ENCODE measurements around the gene GMCL2. TPM values are rescaled to one million over a fixed set of nuclear protein-coding genes. Genes with fewer than 3 reads are reported as not detected.
A peak's percentile ranks its signal among the peaks of the same experiment; 100 is the strongest.

GMCL2 gene
- total and polyA plus RNA-seq, 4 donors, result not detected

- no peak for TF ChIP-seq CTCF (IDR thresholded peaks at IDR 0.05; ENCODE audit: control extremely low read depth, extremely low read depth)
- ATAC-seq (ENCODE audit: insufficient read depth, low FRiP score), result no peak
- Histone ChIP-seq H3K27me3 (ENCODE audit: control insufficient read depth in 3 of 3, insufficient read depth in 3 of 3, low read length in 2 of 3) (no peaks in the 10 kb centered on the region), H3K4me1 (ENCODE audit: control insufficient read depth in 5 of 5, insufficient read depth in 5 of 5, low read length in 5 of 5) (no peaks in the 10 kb centered on the region), H3K4me3 (no peak overlapping the region), H3K27ac (ENCODE audit: low read depth in 1 of 2, low read length in 1 of 2) (no peak overlapping the region), H3K9me3 (ENCODE audit: control insufficient read depth in 4 of 4, insufficient read depth in 3 of 4, low read length in 3 of 4) (peaks cover 0 to 2% (median 0%) of the 10 kb centered on the region in 4 donors), H3K36me3 (ENCODE audit: control insufficient read depth in 4 of 4, insufficient read depth in 4 of 4, low read length in 4 of 4) (no peaks in the 10 kb centered on the region), H3K9ac (ENCODE audit: insufficient read depth in 1 of 2, low read length in 2 of 2) (no peak overlapping the region)
- 81 to 88% methylated on average over 8 of the region's 8 CpGs for WGBS, 2 donors
- no peak for DNase-seq
These were observed 9.6 kb downstream of the GMCL2 start for GRCh38 chr5:178177569-178177968.

GRCh38 chr5:178176791-178177190 is 10.4 kb downstream of the GMCL2 start:
- Histone ChIP-seq H3K4me1 (ENCODE audit: control insufficient read depth in 5 of 5, insufficient read depth in 5 of 5, low read length in 5 of 5) (no peaks in the 10 kb centered on the region), H3K27ac (ENCODE audit: low read depth in 1 of 2, low read length in 1 of 2) (no peak overlapping the region), H3K9ac (ENCODE audit: insufficient read depth in 1 of 2, low read length in 2 of 2) (no peak overlapping the region), H3K36me3 (ENCODE audit: control insufficient read depth in 4 of 4, insufficient read depth in 4 of 4, low read length in 4 of 4) (no peaks in the 10 kb centered on the region), H3K9me3 (ENCODE audit: control insufficient read depth in 4 of 4, insufficient read depth in 3 of 4, low read length in 3 of 4) (peaks cover 0 to 2% (median 0%) of the 10 kb centered on the region in 4 donors), H3K4me3 (no peak overlapping the region), H3K27me3 (ENCODE audit: control insufficient read depth in 3 of 3, insufficient read depth in 3 of 3, low read length in 2 of 3) (no peaks in the 10 kb centered on the region)
- TF ChIP-seq CTCF (IDR thresholded peaks at IDR 0.05; ENCODE audit: control extremely low read depth, extremely low read depth), result no peak
- WGBS, 2 donors, result 35 to 58% methylated on average over 6 of the region's 6 CpGs
- no peak for DNase-seq
- no peak for ATAC-seq (ENCODE audit: insufficient read depth, low FRiP score)

GRCh38 chr5:178174456-178174855 is 12.7 kb downstream of the GMCL2 start:
- no peak overlapping the region for H3K27ac ChIP-seq (ENCODE audit: low read depth in 1 of 2, low read length in 1 of 2)
- no peaks in the 10 kb centered on the region for H3K9me3 ChIP-seq (ENCODE audit: control insufficient read depth in 4 of 4, insufficient read depth in 3 of 4, low read length in 3 of 4)
- no peak overlapping the region for H3K9ac ChIP-seq (ENCODE audit: insufficient read depth in 1 of 2, low read length in 2 of 2)
- H3K36me3 ChIP-seq (ENCODE audit: control insufficient read depth in 4 of 4, insufficient read depth in 4 of 4, low read length in 4 of 4), result no peaks in the 10 kb centered on the region
- H3K4me1 ChIP-seq (ENCODE audit: control insufficient read depth in 5 of 5, insufficient read depth in 5 of 5, low read length in 5 of 5), result no peaks in the 10 kb centered on the region
- no peak for ATAC-seq (ENCODE audit: insufficient read depth, low FRiP score)
- H3K4me3 ChIP-seq, result no peak overlapping the region
- 80 to 87% methylated on average over 3 of the region's 3 CpGs for WGBS, 2 donors
- no peaks in the 10 kb centered on the region for H3K27me3 ChIP-seq (ENCODE audit: control insufficient read depth in 3 of 3, insufficient read depth in 3 of 3, low read length in 2 of 3)
- peak in 2 of 3 donors; percentile 50 to 80 for DNase-seq
- TF ChIP-seq CTCF (IDR thresholded peaks at IDR 0.05; ENCODE audit: control extremely low read depth, extremely low read depth), result no peak

GRCh38 chr5:178170455-178170854 is 16.7 kb downstream of the GMCL2 start:
- H3K27me3 ChIP-seq (ENCODE audit: control insufficient read depth in 3 of 3, insufficient read depth in 3 of 3, low read length in 2 of 3), result peaks cover 0 to 8% (median 4%) of the 10 kb centered on the region in 3 donors
- no peak overlapping the region for H3K4me3 ChIP-seq
- H3K36me3 ChIP-seq (ENCODE audit: control insufficient read depth in 4 of 4, insufficient read depth in 4 of 4, low read length in 4 of 4), result no peaks in the 10 kb centered on the region
- TF ChIP-seq CTCF (IDR thresholded peaks at IDR 0.05; ENCODE audit: control extremely low read depth, extremely low read depth), result no peak
- no peak overlapping the region for H3K27ac ChIP-seq (ENCODE audit: low read depth in 1 of 2, low read length in 1 of 2)
- no peaks in the 10 kb centered on the region for H3K4me1 ChIP-seq (ENCODE audit: control insufficient read depth in 5 of 5, insufficient read depth in 5 of 5, low read length in 5 of 5)
- ATAC-seq (ENCODE audit: insufficient read depth, low FRiP score), result no peak
- 85 to 95% methylated on average over 2 of the region's 2 CpGs for WGBS, 2 donors
- no peak for DNase-seq
- H3K9me3 ChIP-seq (ENCODE audit: control insufficient read depth in 4 of 4, insufficient read depth in 3 of 4, low read length in 3 of 4), result no peaks in the 10 kb centered on the region
- no peak overlapping the region for H3K9ac ChIP-seq (ENCODE audit: insufficient read depth in 1 of 2, low read length in 2 of 2)

Measured in lung (tissue), 12 donors.